ENCODE measurements around the gene HPS5. TPM values are rescaled to one million over a fixed set of nuclear protein-coding genes. Genes with fewer than 3 reads are reported as not detected.

HPS5 gene
- total RNA-seq, 1 donor from 2014 or later, result 17.0 TPM

DNA sequence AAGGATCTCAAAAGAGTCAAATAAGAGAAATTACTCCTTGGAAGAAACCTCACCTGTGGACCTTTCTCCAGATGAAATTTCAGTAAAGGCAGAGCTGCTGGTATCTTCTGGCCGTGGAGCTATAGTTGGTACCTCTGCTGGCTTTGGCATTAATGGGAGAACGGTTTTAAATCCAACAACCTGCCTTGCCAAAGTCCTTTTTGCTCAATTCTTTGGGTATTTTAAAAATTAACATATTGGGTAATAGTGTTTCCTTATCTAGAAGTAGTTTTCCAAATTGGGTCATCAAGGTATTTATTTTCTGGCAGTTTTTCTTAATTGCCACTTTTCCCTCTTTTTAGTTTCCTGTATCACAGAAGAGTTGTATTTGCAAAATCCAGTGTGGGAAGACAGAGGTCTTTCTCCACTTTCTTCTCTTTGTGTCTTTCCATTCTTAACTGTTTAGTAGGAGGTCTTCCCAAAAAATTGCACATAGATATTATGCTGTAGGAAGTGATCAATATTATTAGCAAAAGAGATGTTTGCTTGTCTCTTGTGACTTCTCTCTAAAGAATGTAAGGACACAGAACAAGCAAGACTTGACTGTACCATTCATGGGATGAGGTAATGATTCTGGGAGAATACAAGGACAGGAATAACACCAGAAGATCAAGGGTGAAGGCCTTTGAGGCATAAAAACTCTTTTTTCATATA lies 85.1 kb downstream of the HPS5 start, which contains the start of gene SAA4:
SAA4 (minus strand) TSS at position 139 of the 693 bp plus-strand sequence. CDS start 876 bp downstream, outside the sequence.
- Histone ChIP-seq H2AFZ (replicated peaks) (peak within 1 kb of the TSS; percentile 26), H4K20me1 (ENCODE audit: low read depth) (no peaks in the 10 kb centered on the region), H3F3A (ENCODE audit: low read depth) (no peaks in the 10 kb centered on the region), H3K9me3 (ENCODE audit: low read depth) (no peaks in the 10 kb centered on the region), H3K36me3 (no peaks in the 10 kb centered on the region), H3K4me2 (no peak within 1 kb of the TSS), H3K4me3 (no peak within 1 kb of the TSS), H3K27ac (no peak within 1 kb of the TSS), H3K9ac (no peak within 1 kb of the TSS), H3K27me3 (peaks cover 18% of the 10 kb centered on the region), H3K79me2 (ENCODE audit: low read depth) (no peaks in the 10 kb centered on the region), H3K4me1 (no peaks in the 10 kb centered on the region)
- DNase-seq (ENCODE audit: low spot score), result no peak
- Mint-ChIP-seq H3K27ac (no peak within 1 kb of the TSS), H3K4me3 (no peak within 1 kb of the TSS), H3K27me3 (ENCODE audit: insufficient read depth, low read depth) (no peaks in the 10 kb centered on the region), H3K4me1 (no peaks in the 10 kb centered on the region), H3K9me3 (no peaks in the 10 kb centered on the region), H3K36me3 (no peaks in the 10 kb centered on the region)
- TF ChIP-seq EZH2phosphoT487 (IDR thresholded peaks at IDR 0.05), result no peak

DNA sequence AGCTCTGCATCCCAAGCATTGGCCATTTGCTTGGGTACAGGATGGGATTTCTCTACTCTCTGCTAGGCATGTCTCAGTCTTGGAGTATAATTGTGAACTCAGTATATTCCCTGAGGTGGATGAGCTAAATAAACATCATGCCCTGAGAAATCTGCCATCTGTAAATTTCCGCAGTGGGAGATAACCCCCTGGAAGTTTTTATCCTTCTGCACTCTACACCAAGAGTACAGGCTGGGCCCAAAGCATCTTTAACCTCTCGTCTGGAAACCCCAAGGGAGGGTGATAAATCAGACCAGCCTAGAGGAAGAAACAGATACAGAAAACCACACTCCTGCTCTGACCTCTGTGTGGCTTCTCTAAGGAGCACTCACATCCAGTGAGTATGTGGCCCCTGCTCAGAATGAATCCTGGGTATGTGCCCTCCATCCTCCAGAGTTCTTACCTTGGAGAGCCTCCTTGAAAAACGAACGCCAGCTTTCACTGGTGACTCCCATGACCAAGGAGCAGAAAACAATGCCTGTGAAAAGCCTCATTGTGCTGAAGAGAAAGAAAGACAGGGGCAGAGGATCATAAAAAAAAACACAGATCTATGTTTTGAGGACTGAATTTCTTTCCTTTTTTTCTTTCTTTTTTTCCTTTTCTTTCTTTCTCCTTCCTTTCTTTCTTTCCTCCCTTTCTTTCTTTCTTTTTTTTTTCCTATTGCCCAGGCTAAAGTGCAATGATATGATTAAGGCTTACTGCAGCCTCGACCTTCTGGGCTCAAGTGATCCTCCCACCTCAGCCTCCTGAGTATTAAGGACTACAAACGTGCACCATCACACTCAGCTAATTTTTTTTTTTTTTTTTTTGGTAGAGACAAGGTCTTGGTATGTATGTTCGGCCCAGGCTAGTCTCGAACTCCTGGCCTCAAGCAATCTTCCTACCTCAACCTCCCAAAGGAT lies 86.3 kb downstream of the HPS5 start:
- Mint-ChIP-seq H3K27ac (no peak overlapping the region), H3K9me3 (no peaks in the 10 kb centered on the region), H3K27me3 (ENCODE audit: insufficient read depth, low read depth) (no peaks in the 10 kb centered on the region), H3K4me3 (no peak overlapping the region), H3K4me1 (no peaks in the 10 kb centered on the region), H3K36me3 (no peaks in the 10 kb centered on the region)
- Histone ChIP-seq H2AFZ (replicated peaks) (peak overlapping the region; percentile 26), H3K36me3 (no peaks in the 10 kb centered on the region), H3K27ac (no peak overlapping the region), H3K9me3 (ENCODE audit: low read depth) (no peaks in the 10 kb centered on the region), H3K4me1 (no peaks in the 10 kb centered on the region), H3F3A (ENCODE audit: low read depth) (no peaks in the 10 kb centered on the region), H3K4me2 (no peak overlapping the region), H3K4me3 (no peak overlapping the region), H4K20me1 (ENCODE audit: low read depth) (no peaks in the 10 kb centered on the region), H3K27me3 (peaks cover 18% of the 10 kb centered on the region), H3K79me2 (ENCODE audit: low read depth) (no peaks in the 10 kb centered on the region), H3K9ac (no peak overlapping the region)
- TF ChIP-seq EZH2phosphoT487 (IDR thresholded peaks at IDR 0.05) (no peak), EZH2 (IDR thresholded peaks at IDR 0.05) (no peak)
- TF ChIP-seq, protein P1, sequence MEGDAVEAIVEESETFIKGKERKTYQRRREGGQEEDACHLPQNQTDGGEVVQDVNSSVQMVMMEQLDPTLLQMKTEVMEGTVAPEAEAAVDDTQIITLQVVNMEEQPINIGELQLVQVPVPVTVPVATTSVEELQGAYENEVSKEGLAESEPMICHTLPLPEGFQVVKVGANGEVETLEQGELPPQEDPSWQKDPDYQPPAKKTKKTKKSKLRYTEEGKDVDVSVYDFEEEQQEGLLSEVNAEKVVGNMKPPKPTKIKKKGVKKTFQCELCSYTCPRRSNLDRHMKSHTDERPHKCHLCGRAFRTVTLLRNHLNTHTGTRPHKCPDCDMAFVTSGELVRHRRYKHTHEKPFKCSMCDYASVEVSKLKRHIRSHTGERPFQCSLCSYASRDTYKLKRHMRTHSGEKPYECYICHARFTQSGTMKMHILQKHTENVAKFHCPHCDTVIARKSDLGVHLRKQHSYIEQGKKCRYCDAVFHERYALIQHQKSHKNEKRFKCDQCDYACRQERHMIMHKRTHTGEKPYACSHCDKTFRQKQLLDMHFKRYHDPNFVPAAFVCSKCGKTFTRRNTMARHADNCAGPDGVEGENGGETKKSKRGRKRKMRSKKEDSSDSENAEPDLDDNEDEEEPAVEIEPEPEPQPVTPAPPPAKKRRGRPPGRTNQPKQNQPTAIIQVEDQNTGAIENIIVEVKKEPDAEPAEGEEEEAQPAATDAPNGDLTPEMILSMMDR (IDR thresholded peaks at IDR 0.05), result no peak
- peak; percentile 30 for DNase-seq (ENCODE audit: low spot score)

DNA sequence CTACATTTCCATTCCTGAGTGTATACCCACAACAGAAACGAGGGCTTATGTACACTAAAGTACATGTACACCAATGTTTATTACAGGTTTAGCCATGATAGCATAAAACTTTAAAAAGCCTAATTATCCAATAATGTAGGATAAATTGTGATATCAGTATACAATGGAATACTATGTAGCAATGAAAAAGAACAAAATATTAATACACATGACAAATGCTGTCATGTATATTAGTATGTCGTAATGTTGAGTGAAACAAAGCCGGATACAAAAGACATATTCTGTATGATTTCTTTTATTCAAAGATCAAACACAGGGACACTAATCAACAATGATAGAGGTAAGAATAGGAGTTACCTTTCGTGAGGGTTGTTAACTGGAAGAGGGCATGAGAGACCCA lies 88.0 kb downstream of the HPS5 start:
- no peaks in the 10 kb centered on the region for H3K4me1 ChIP-seq
- no peaks in the 10 kb centered on the region for H4K20me1 ChIP-seq (ENCODE audit: low read depth)
- H3K4me3 Mint-ChIP-seq, result no peak overlapping the region
- no peak for TF ChIP-seq EZH2 (IDR thresholded peaks at IDR 0.05)
- TF ChIP-seq, protein P1 (IDR thresholded peaks at IDR 0.05), result no peak
- no peak for TF ChIP-seq EZH2phosphoT487 (IDR thresholded peaks at IDR 0.05)
- H3K36me3 ChIP-seq, result no peaks in the 10 kb centered on the region
- H3K27me3 ChIP-seq, result peaks cover 12% of the 10 kb centered on the region
- no peak overlapping the region for H3K4me3 ChIP-seq
- H3K27ac ChIP-seq, result no peak overlapping the region
- H3K79me2 ChIP-seq (ENCODE audit: low read depth), result no peaks in the 10 kb centered on the region
- H3K36me3 Mint-ChIP-seq, result no peaks in the 10 kb centered on the region
- no peaks in the 10 kb centered on the region for H3F3A ChIP-seq (ENCODE audit: low read depth)
- no peak for DNase-seq (ENCODE audit: low spot score)
- H3K9me3 Mint-ChIP-seq, result no peaks in the 10 kb centered on the region
- no peaks in the 10 kb centered on the region for H3K27me3 Mint-ChIP-seq (ENCODE audit: insufficient read depth, low read depth)
- no peaks in the 10 kb centered on the region for H3K4me1 Mint-ChIP-seq
- no peak overlapping the region for H2AFZ ChIP-seq (replicated peaks)
- no peaks in the 10 kb centered on the region for H3K9me3 ChIP-seq (ENCODE audit: low read depth)
- no peak overlapping the region for H3K27ac Mint-ChIP-seq
- no peak overlapping the region for H3K9ac ChIP-seq
- no peak overlapping the region for H3K4me2 ChIP-seq

Data from neural progenitor cell (in vitro differentiated cells).